GM10248 (cell line): ENCODE measurements around the gene SYK.
"Not testable (repeated sequence)": the region's sequence is repeated elsewhere in the genome, so short reads cannot be mapped to it uniquely, and the experiment has no call there.

ENCODE experiments used
- CTCF ChIA-PET: fragments of 300-600 bp; sonication (Branson Sonifier 250); formaldehyde crosslinking; extraction: SDS; loops from one replicate; lab custom pipeline; 2021; ENCODE audit warnings: antibody characterized with exemption; lab: Yijun Ruan, JAX
- POLR2A ChIA-PET: fragments of 350-650 bp; sonication (Branson Sonifier 250); formaldehyde crosslinking; extraction: SDS; loops from one replicate; lab custom pipeline; 2020; ENCODE audit warnings: antibody characterized with exemption; lab: Yijun Ruan, JAX
- DNase-seq: peaks from one replicate; pipeline ENCODE4 v3.0.0; 2012; ENCODE audit errors: extremely low spot score
- CTCF ChIP-seq: IDR thresholded peaks from 2 replicates; pipeline ENCODE4 v1.5.1; 2012; ENCODE audit warnings: mild to moderate bottlenecking, low read depth; ENCODE audit errors: extremely low read depth, missing control alignments, control extremely low read depth

SYK gene

GRCh38 chr9:90880669-90881068 lies 79.0 kb downstream of the SYK start:
- ChIA-PET POLR2A (no interaction called here), CTCF (no interaction called here)
- TF ChIP-seq CTCF, result no peak
- no peak for DNase-seq

- TF ChIP-seq CTCF, result no peak
- CTCF ChIA-PET, result no interaction called here
These were observed 80.0 kb downstream of the SYK start for GRCh38 chr9:90881648-90882047.

GRCh38 chr9:90882991-90883600 lies 81.5 kb downstream of the SYK start:
- DNase-seq, result no peak
- CTCF ChIA-PET, result no interaction called here
- POLR2A ChIA-PET, result no interaction called here
- no peak for TF ChIP-seq CTCF

More at GRCh38 chr9:90881648-90882047, 80.0 kb downstream of the SYK start:
- DNase-seq, result peak; percentile 24
- POLR2A ChIA-PET, result interaction anchor here (0.7 kb wide), 1 partner anchor 58 kb away, joined by 3 read pairs; no protein-coding TSS in a partner anchor

GRCh38 chr9:90883661-90884060 lies 82.0 kb downstream of the SYK start:
- POLR2A ChIA-PET, result no interaction called here
- CTCF ChIA-PET, result no interaction called here

GRCh38 chr9:90884178-90884577 lies 82.6 kb downstream of the SYK start:
- ChIA-PET CTCF (no interaction called here), POLR2A (no interaction called here)
- DNase-seq, result no peak
- TF ChIP-seq CTCF, result no peak

More at GRCh38 chr9:90883661-90884060, 82.0 kb downstream of the SYK start:
- DNase-seq, result no peak
- no peak for TF ChIP-seq CTCF

GRCh38 chr9:90886868-90887267 lies 85.2 kb downstream of the SYK start:
- CTCF ChIA-PET, result interaction anchor here (0.8 kb wide), 1 partner anchor 8 kb away, joined by 3 read pairs; no protein-coding TSS in a partner anchor
- POLR2A ChIA-PET, DNase-seq: not testable (repeated sequence)

GRCh38 chr9:90888941-90889340 lies 87.3 kb downstream of the SYK start:
- DNase-seq, result no peak
- no peak for TF ChIP-seq CTCF
- CTCF ChIA-PET, result interaction anchor here (1.5 kb wide), 1 partner anchor 10 kb away, joined by 4 read pairs; no protein-coding TSS in a partner anchor
- POLR2A ChIA-PET, result no interaction called here
